Activated T-helper 2 cell treated with anti-CD3 and anti-CD28 coated beads, Interferon-gamma antibody, Interleukin-2, Interleukin-4, amounts not matched to agents 10 μg/mL and 5 μg/mL and 100 μg/mL, durations not matched to agents 14 hours and 24 hours and 36 hours (primary cell): ENCODE data around the gene CCDC117. TPM values are rescaled to one million over a fixed set of nuclear protein-coding genes. Genes with fewer than 3 reads are reported as not detected.
A peak's percentile ranks its signal among the peaks of the same experiment; 100 is the strongest.
"Not testable (repeated sequence)": the region's sequence is repeated elsewhere in the genome, so short reads cannot be mapped to it uniquely, and the experiment has no call there.

ENCODE experiments used
- DNase-seq: peaks from one replicate; pipeline ENCODE4 v3.0.0; 2021; ENCODE audit warnings: low spot score
- H3K27ac Mint-ChIP-seq: one replicate; pipeline ENCODE4 v1.8.0; 2021; ENCODE audit warnings: mixed read lengths
- H3K27me3 Mint-ChIP-seq: one replicate; pipeline ENCODE4 v1.8.0; 2021; ENCODE audit warnings: low read depth, mixed read lengths
- H3K36me3 Mint-ChIP-seq: one replicate; pipeline ENCODE4 v1.8.0; 2021; ENCODE audit warnings: low read depth, mixed read lengths
- H3K4me1 Mint-ChIP-seq: one replicate; pipeline ENCODE4 v1.8.0; 2021; ENCODE audit warnings: low read depth, mixed read lengths
- H3K4me3 Mint-ChIP-seq: one replicate; pipeline ENCODE4 v1.8.0; 2021; ENCODE audit warnings: low read depth, mild to moderate bottlenecking, moderate library complexity, mixed read lengths
- H3K9me3 Mint-ChIP-seq: one replicate; pipeline ENCODE4 v1.8.0; 2021; ENCODE audit warnings: mixed read lengths
- intact Hi-C: fragments of 100-400 bp; cut with micrococcal nuclease; formaldehyde crosslinking; loops from one replicate; pipeline ENCODE4 v1.15.1; 2023
- total RNA-seq: library from RNA; stranded (reverse); gene quantifications from 2 replicates; pipeline ENCODE4 v1.2.3, GENCODE V29; 2022

CCDC117 gene
- total RNA-seq, 1 donor from 2014 or later = 33.9 TPM

DNA sequence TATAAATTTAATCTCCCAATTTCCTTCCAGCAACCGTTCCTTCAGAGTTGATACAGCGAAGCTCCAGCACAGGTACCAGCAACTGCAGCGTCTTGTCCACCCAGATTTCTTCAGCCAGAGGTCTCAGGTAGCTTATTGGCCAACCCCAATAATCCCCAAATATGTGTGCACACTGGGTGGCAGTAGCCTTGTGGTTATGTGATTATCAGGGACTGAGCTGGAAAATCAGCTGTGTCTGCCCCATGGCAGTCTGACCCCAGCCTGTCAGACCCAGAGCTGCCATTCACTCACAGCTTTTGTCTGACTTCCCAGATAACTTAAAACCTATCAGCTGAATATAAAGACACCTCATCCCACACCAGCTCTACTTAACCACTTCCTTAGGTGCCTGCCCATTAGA, 28.6 kb upstream of the CCDC117 start:
- no peak for DNase-seq
- Mint-ChIP-seq H3K4me3 (peak overlapping the region; percentile 87), H3K36me3 (peaks cover 48% of the 10 kb centered on the region), H3K27me3 (no peaks in the 10 kb centered on the region), H3K27ac (peak overlapping the region; percentile 21), H3K4me1 (peaks cover 30% of the 10 kb centered on the region), H3K9me3 (no peaks in the 10 kb centered on the region)
- intact Hi-C loops = loop anchor here (5.0 kb wide), 2 partner anchors 138 to 163 kb away; partner anchors contain the start of gene ZNRF3

DNA sequence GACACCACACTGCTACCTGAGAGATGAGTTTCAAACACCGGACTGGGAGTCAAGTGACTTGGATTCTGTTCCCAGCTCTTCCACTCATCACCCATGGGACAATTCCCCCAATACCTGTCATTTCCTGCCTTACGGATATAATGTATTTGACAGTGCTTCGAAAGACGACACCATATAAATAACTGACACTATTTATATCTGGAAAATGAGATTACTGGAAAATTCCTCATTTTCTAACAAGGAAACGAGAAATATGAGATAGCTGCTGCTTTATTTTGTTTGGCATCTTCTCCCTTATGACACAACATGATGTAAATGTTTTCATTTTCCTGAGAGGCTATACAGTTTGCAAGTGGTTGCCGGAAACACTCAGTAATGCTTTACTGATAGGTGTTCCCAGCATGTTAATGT, 22.0 kb upstream of the CCDC117 start:
- H3K27ac Mint-ChIP-seq = no peak overlapping the region
- no peaks in the 10 kb centered on the region for H3K27me3 Mint-ChIP-seq
- no peak for DNase-seq
- no peaks in the 10 kb centered on the region for H3K9me3 Mint-ChIP-seq
- no peak overlapping the region for H3K4me3 Mint-ChIP-seq
- intact Hi-C loops = no loop called here
- H3K36me3 Mint-ChIP-seq = peaks cover 34% of the 10 kb centered on the region
- peaks cover 2% of the 10 kb centered on the region for H3K4me1 Mint-ChIP-seq

DNA sequence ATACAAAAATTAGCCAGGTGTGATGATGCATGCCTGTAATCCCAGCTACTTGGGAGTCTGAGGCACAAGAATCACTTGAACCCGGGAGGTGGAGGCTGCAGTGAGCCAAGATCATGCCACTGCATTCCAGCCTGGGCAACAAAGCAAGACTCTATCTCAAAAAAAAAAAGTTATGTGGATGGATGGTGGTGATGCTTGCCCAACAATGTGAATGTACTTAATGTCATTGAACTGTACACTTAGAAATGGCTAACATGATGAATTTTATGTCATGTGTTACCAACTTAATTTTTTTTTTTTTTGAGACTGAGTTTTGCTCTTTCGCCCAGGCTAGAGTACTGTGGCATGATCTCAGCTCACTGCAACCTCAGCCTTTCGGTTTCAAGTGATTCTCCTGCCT, 18.0 kb upstream of the CCDC117 start:
- H3K9me3 Mint-ChIP-seq, intact Hi-C loops, H3K27me3 Mint-ChIP-seq, H3K27ac Mint-ChIP-seq, H3K4me1 Mint-ChIP-seq, H3K4me3 Mint-ChIP-seq, DNase-seq: not testable (repeated sequence)
- H3K36me3 Mint-ChIP-seq = peaks cover 12% of the 10 kb centered on the region

DNA sequence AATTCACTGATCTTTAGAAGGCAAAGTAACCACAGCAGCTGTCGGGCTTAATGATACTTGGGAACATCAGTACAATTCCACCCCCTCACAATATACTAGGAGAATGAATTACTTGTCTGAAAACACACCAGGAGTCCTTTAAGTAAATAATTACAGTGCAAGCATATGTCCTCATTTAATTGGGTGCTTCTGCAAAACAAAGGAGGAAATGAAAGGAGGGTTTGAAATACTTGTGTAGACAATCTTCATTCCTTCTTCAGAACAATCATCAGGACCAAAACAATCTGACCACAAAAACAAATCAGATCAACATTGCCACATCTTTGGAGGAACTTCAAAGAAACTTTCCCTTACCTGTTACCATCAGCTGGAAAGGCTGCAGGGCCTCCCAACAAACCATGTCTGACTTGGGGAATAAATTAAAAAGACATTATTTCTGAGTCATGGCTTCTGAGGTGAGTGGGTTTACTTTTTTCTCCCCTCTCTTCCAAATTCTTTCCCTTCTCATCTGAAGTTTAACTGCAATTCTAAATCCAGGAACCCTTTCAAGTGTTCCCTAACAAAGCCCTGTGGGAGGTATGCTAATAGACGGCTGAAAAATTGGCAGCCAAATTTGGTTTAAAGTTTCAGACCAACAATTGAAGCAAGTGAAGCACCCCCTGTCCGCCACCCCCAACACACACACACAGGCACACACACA, 12.5 kb upstream of the CCDC117 start:
- H3K27ac Mint-ChIP-seq = no peak overlapping the region
- peaks cover 2% of the 10 kb centered on the region for H3K36me3 Mint-ChIP-seq
- no peaks in the 10 kb centered on the region for H3K4me1 Mint-ChIP-seq
- intact Hi-C loops = no loop called here
- no peak overlapping the region for H3K4me3 Mint-ChIP-seq
- no peaks in the 10 kb centered on the region for H3K27me3 Mint-ChIP-seq
- DNase-seq = no peak
- no peaks in the 10 kb centered on the region for H3K9me3 Mint-ChIP-seq

DNA sequence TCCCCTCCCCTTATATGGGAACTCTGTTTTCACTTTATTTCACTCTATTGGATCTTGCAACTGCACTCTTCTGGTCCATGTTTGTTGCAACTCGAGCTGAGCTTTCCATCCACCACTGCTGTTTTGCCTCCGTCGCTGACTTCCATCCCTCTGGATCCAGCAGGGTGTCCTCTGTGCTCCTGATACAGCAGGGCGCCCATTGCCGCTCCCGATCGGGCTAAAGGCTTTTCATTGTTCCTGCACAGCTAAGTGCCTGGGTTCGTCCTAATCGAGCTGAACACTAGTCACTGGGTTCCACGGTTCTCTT, 11.1 kb upstream of the CCDC117 start:
- no peaks in the 10 kb centered on the region for H3K9me3 Mint-ChIP-seq
- H3K27me3 Mint-ChIP-seq = no peaks in the 10 kb centered on the region
- H3K4me3 Mint-ChIP-seq = no peak overlapping the region
- no peaks in the 10 kb centered on the region for H3K4me1 Mint-ChIP-seq
- peaks cover 2% of the 10 kb centered on the region for H3K36me3 Mint-ChIP-seq
- no peak for DNase-seq
- H3K27ac Mint-ChIP-seq = no peak overlapping the region
- intact Hi-C loops = no loop called here

DNA sequence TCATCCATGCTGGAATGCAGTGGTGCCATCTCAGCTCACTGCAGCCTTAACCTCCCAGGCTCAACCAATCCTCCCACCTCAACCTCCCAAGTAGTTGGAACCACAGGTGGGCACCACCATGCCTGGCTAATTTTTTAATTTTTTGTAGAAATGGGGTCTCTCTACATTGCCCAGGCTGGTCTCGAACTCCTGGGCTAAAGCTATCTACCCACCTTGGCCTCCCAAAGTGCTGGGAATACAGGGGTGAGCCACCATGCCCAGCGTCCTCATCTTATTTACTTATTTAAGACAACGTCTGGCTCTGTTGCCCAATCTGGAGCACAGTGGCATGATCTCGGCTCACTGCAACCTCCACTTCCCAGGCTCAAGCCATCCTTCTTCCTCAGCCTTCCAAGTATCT, 10.5 kb upstream of the CCDC117 start:
- DNase-seq, H3K36me3 Mint-ChIP-seq, intact Hi-C loops, H3K4me3 Mint-ChIP-seq, H3K9me3 Mint-ChIP-seq, H3K27ac Mint-ChIP-seq, H3K27me3 Mint-ChIP-seq, H3K4me1 Mint-ChIP-seq: not testable (repeated sequence)

DNA sequence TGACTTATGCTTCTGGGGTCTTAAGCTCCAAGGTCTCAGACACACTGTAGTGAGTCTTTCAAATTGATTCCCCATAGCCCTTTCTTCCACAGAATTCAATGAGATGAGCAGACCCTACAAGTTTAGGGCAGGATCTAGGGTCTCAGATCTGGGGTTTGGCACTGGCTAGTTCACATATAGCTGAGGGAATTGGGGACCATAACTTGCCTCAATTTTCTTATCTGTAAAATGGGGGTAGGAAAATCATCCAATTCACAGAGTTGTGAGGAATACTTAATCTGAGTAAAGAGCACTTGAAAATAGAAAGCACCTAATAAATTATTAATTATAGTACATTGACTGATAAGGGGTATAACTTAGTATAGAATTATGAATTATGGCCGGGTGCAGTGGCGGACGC, 5.9 kb upstream of the CCDC117 start:
- no peaks in the 10 kb centered on the region for H3K4me1 Mint-ChIP-seq
- H3K9me3 Mint-ChIP-seq = no peaks in the 10 kb centered on the region
- no peak overlapping the region for H3K4me3 Mint-ChIP-seq
- H3K27ac Mint-ChIP-seq = no peak overlapping the region
- DNase-seq = no peak
- H3K27me3 Mint-ChIP-seq = no peaks in the 10 kb centered on the region
- intact Hi-C loops = no loop called here
- no peaks in the 10 kb centered on the region for H3K36me3 Mint-ChIP-seq

DNA sequence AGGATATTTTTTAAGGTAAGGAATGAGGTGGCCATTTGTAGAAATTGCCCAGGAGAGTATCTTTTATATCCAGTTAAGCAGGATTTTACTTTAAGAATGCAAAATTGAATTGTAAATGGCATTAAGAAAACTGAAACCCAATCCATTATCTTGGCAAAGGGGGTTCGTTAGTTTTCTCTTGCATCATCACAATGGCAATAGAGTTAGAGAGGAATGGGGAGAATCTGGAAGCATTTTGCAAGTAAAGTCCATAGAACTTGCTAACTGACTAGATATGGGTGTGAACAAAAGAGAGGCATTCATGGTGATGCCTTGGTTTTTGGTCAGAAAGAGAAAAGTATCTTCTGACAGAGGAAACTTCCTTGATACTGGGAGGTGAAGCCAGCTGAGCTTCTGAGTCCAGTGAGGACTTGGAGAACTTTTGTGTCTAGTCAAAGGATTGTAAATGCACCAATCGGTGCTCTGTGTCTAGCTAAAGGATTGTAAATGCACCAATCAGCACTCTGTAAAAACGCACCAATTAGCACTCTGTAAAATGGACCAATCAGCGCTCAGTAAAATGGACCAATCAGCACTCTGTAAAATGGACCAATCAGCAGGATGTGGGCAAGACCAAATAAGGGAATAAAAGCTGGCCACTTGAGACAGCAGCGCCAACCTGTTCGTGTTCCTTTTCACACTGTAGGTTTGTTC, 3.6 kb upstream of the CCDC117 start:
- Mint-ChIP-seq H3K36me3 (peaks cover 7% of the 10 kb centered on the region), H3K27me3 (no peaks in the 10 kb centered on the region), H3K9me3 (no peaks in the 10 kb centered on the region), H3K4me1 (peaks cover 9% of the 10 kb centered on the region), H3K27ac (no peak overlapping the region), H3K4me3 (no peak overlapping the region)
- no peak for DNase-seq
- intact Hi-C loops = no loop called here

DNA sequence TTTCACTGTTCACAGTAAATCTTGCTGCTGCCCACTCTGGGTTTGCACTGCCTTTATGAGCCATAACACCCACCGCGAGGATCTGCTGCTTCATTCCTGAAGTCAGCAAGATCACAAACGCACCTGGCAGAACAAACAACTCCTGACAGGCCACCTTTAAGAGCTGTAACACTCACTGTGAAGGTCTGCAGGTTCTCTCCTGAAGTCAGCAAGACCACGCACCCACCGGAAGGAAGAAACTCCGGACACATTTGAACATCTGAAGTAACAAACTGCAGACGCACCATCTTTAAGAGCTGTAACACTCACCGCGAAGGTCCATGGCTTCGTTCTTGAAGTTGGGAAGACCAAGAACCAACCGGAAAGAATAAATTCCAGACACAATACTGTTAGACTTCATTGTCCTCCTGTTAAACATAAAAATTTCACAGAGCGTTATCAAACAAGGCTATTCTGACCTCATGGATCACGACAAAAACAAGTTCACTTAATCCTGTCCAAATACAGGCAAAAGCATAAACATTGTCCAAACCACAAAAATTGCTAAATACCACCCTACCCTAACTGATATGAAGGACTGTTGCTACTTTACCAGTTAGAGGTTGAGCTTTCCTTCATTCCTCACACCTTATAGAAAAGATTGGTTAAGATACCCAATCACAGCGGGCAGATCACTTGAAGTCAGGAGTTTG, 3.0 kb upstream of the CCDC117 start:
- H3K27ac Mint-ChIP-seq = no peak overlapping the region
- H3K4me1 Mint-ChIP-seq = peaks cover 11% of the 10 kb centered on the region
- intact Hi-C loops = no loop called here
- no peak for DNase-seq
- H3K4me3 Mint-ChIP-seq = no peak overlapping the region
- peaks cover 10% of the 10 kb centered on the region for H3K36me3 Mint-ChIP-seq
- no peaks in the 10 kb centered on the region for H3K9me3 Mint-ChIP-seq
- H3K27me3 Mint-ChIP-seq = no peaks in the 10 kb centered on the region

DNA sequence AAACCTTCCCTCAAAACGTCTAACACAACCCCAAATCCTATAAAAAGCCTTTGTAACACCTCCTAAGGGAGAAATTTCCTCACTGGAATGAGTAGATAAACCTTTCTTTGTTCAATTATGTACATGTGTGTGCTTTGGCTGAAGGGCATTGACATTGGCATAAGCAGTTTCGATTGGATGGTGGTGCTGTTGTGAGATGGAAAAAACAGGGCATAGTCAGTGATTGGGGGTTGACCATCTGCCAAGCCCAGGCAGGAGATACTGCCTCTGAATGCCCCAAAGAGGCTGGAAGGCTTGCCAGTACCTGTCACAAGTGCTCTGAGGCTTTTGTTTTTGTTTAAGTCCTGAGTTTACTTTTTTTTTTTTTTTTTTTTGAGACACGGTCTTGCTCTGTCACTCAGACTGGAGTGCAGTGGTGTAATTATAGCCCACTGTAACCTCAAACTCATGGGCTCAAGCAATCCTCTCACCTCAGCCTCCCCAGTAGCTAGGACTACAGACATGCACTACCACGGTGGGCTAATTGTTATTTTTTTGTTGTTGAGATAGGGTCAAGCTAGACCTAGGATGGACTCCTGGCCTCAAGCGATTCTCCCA, 1.2 kb upstream of the CCDC117 start:
- H3K4me3 Mint-ChIP-seq = no peak overlapping the region
- no peaks in the 10 kb centered on the region for H3K9me3 Mint-ChIP-seq
- H3K36me3 Mint-ChIP-seq = peaks cover 26% of the 10 kb centered on the region
- DNase-seq = no peak
- H3K27me3 Mint-ChIP-seq = no peaks in the 10 kb centered on the region
- no peak overlapping the region for H3K27ac Mint-ChIP-seq
- H3K4me1 Mint-ChIP-seq = peaks cover 18% of the 10 kb centered on the region
- intact Hi-C loops = no loop called here

DNA sequence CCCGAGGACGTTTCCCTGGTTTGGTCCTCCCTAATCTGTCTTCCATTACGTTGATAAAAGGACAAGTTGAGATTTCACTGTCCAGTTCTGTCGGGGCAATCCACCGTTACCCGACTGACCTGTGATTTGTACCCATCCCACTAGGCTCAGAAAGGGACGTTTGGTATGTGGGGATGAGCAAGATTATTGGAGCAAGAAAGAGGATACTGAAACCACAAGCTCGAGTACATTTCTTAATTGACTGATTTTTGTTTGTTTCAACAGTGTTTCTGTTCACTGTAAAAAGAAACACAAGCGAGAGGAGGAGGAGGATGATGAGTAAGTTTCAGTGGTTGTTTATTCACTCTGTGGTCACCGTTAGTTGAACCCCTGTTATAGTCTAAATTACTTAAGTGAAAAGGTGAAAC, 969 bp downstream of the CCDC117 start:
- DNase-seq = no peak
- Mint-ChIP-seq H3K36me3 (peaks cover 38% of the 10 kb centered on the region), H3K27me3 (no peaks in the 10 kb centered on the region), H3K4me1 (peaks cover 19% of the 10 kb centered on the region), H3K9me3 (no peaks in the 10 kb centered on the region), H3K4me3 (peak overlapping the region; percentile 99), H3K27ac (peak overlapping the region; percentile 100)
- intact Hi-C loops = loop anchor here (1.0 to 2.0 kb wide), 4 partner anchors 26 to 136 kb away; no protein-coding TSS in a partner anchor

DNA sequence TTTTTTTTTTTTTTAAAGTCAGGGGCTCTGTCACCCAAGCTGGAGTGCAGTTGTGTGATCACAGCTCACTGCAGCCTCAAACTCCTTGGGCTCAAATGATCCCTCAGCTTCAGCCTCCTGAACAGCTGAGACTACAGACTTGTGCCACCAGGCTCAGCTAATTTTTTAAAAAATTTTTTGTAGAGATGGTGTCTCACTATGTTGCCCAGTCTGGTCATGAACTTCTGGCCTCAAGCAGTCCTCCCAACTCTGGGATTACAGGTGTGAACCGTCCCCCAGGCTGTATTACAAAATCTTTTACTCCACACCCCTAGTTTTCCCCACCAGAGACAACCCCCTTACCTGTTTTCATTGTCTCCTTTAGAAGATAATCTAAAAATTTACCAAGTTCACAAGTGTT, 1.9 kb downstream of the CCDC117 start:
- peak overlapping the region; percentile 52 for H3K4me3 Mint-ChIP-seq
- H3K4me1 Mint-ChIP-seq = peaks cover 21% of the 10 kb centered on the region
- no peak for DNase-seq
- H3K27me3 Mint-ChIP-seq = no peaks in the 10 kb centered on the region
- no peak overlapping the region for H3K27ac Mint-ChIP-seq
- peaks cover 42% of the 10 kb centered on the region for H3K36me3 Mint-ChIP-seq
- no peaks in the 10 kb centered on the region for H3K9me3 Mint-ChIP-seq
- intact Hi-C loops = no loop called here

DNA sequence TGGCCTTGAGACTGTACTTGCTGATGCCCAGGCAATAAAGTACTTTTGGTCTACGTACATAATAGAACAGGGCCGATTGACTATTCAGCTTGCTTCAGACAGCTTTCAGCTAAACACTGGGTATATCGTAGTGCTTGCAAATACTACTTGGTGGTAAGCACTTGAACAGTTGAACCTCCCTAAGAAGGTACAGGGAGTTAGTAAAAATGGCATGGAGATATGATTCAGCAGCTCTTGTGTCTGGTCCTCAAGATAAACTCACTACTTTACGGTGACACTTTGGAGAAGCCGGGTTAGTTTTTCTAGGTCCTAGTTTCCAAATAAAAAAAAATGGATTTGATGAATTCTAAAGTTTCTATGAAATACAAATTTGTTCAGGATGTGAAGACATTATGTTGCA, 7.3 kb downstream of the CCDC117 start:
- Mint-ChIP-seq H3K4me1 (peaks cover 20% of the 10 kb centered on the region), H3K4me3 (no peak overlapping the region), H3K36me3 (peaks cover 68% of the 10 kb centered on the region), H3K9me3 (no peaks in the 10 kb centered on the region), H3K27ac (no peak overlapping the region), H3K27me3 (no peaks in the 10 kb centered on the region)
- intact Hi-C loops = no loop called here
- no peak for DNase-seq
